Nephron (organoid): ENCODE results near the gene RTP4.

Experiments
- H3K27ac Mint-ChIP-seq, 3 experiments: 2 replicates each; pipeline ENCODE4 v1.8.0; 2020; ENCODE audit warnings: mixed read lengths in 3 of 3, mild to moderate bottlenecking in 2 of 3, moderate library complexity in 1 of 3
- H3K27me3 Mint-ChIP-seq: 2 replicates; pipeline ENCODE4 v1.8.0; 2021; ENCODE audit warnings: low read depth, mild to moderate bottlenecking, moderate library complexity, mixed read lengths
- H3K36me3 Mint-ChIP-seq: 2 replicates; pipeline ENCODE4 v1.8.0; 2020; ENCODE audit warnings: low read depth, mixed read lengths
- H3K4me1 Mint-ChIP-seq: 2 replicates; pipeline ENCODE4 v1.8.0; 2020; ENCODE audit warnings: mixed read lengths
- H3K4me3 Mint-ChIP-seq, 3 experiments: 2 replicates each; pipeline ENCODE4 v1.8.0; 2020; ENCODE audit warnings: mild to moderate bottlenecking in 3 of 3, mixed read lengths in 3 of 3, moderate library complexity in 2 of 3
- H3K9me3 Mint-ChIP-seq: 2 replicates; pipeline ENCODE4 v1.8.0; 2020; ENCODE audit warnings: mixed read lengths
- CTCF ChIP-seq, 3 experiments: fragments of 200-600 bp; sonication (generic); IDR thresholded peaks; one replicate each; pipeline ENCODE4 v1.5.0; 2021; ENCODE audit warnings: antibody characterized with exemption in 3 of 3; ENCODE audit not compliant: unreplicated experiment in 3 of 3

RTP4 gene

GRCh38 chr3:187375581-187375980 is 7.4 kb downstream of the RTP4 start:
- Mint-ChIP-seq H3K27me3 (peaks cover 6% of the 10 kb centered on the region), H3K9me3 (no peaks in the 10 kb centered on the region), H3K4me3 (no peak overlapping the region), H3K4me1 (no peaks in the 10 kb centered on the region), H3K27ac (no peak overlapping the region), H3K36me3 (no peaks in the 10 kb centered on the region)
- TF ChIP-seq CTCF (IDR thresholded peaks at IDR 0.05; ENCODE audit: unreplicated experiment in 3 of 3): no peak

GRCh38 chr3:187377842-187378241 is 9.7 kb downstream of the RTP4 start:
- no peaks in the 10 kb centered on the region for H3K9me3 Mint-ChIP-seq
- no peaks in the 10 kb centered on the region for H3K4me1 Mint-ChIP-seq
- no peaks in the 10 kb centered on the region for H3K36me3 Mint-ChIP-seq
- H3K27ac Mint-ChIP-seq: no peak overlapping the region
- no peak overlapping the region for H3K4me3 Mint-ChIP-seq
- no peak for TF ChIP-seq CTCF (IDR thresholded peaks at IDR 0.05; ENCODE audit: unreplicated experiment in 3 of 3)
- peaks cover 4% of the 10 kb centered on the region for H3K27me3 Mint-ChIP-seq

- Mint-ChIP-seq H3K4me1 (no peaks in the 10 kb centered on the region), H3K27me3 (peaks cover 7% of the 10 kb centered on the region), H3K36me3 (no peaks in the 10 kb centered on the region), H3K27ac (peak overlapping the region in 1 of 3 experiments; percentile 68), H3K4me3 (no peak overlapping the region), H3K9me3 (peaks cover 6% of the 10 kb centered on the region)
- no peak for TF ChIP-seq CTCF (IDR thresholded peaks at IDR 0.05; ENCODE audit: unreplicated experiment in 3 of 3)
These were observed 14.5 kb downstream of the RTP4 start for GRCh38 chr3:187382609-187383151.

- no peaks in the 10 kb centered on the region for H3K4me1 Mint-ChIP-seq
- peaks cover 7% of the 10 kb centered on the region for H3K27me3 Mint-ChIP-seq
- no peak for TF ChIP-seq CTCF (IDR thresholded peaks at IDR 0.05; ENCODE audit: unreplicated experiment in 3 of 3)
- no peaks in the 10 kb centered on the region for H3K36me3 Mint-ChIP-seq
- peak overlapping the region in 1 of 3 experiments; percentile 68 for H3K27ac Mint-ChIP-seq
- H3K4me3 Mint-ChIP-seq: no peak overlapping the region
- H3K9me3 Mint-ChIP-seq: peaks cover 9% of the 10 kb centered on the region
These were observed 15.1 kb downstream of the RTP4 start for GRCh38 chr3:187383246-187383645.

GRCh38 chr3:187385296-187385695 is 17.1 kb downstream of the RTP4 start:
- Mint-ChIP-seq H3K27me3 (peaks cover 3% of the 10 kb centered on the region), H3K4me1 (no peaks in the 10 kb centered on the region), H3K4me3 (no peak overlapping the region), H3K27ac (no peak overlapping the region), H3K36me3 (no peaks in the 10 kb centered on the region), H3K9me3 (peaks cover 23% of the 10 kb centered on the region)
- no peak for TF ChIP-seq CTCF (IDR thresholded peaks at IDR 0.05; ENCODE audit: unreplicated experiment in 3 of 3)

GRCh38 chr3:187396661-187397060 is 28.5 kb downstream of the RTP4 start:
- no peak overlapping the region for H3K4me3 Mint-ChIP-seq
- TF ChIP-seq CTCF (IDR thresholded peaks at IDR 0.05; ENCODE audit: unreplicated experiment in 3 of 3): no peak

More at GRCh38 chr3:187396661-187397060, 28.5 kb downstream of the RTP4 start:
- H3K27ac Mint-ChIP-seq: peak overlapping the region in 2 of 3 experiments; percentile 33 to 42
- H3K4me1 Mint-ChIP-seq: no peaks in the 10 kb centered on the region
- H3K27me3 Mint-ChIP-seq: no peaks in the 10 kb centered on the region
- no peaks in the 10 kb centered on the region for H3K36me3 Mint-ChIP-seq
- H3K9me3 Mint-ChIP-seq: no peaks in the 10 kb centered on the region
